Suprapubic skin (tissue), 4 donors: ENCODE measurements around the gene COL8A1. TPM values are rescaled to one million over a fixed set of nuclear protein-coding genes. Genes with fewer than 3 reads are reported as not detected.

Experiments used
- DNase-seq, 2 donors: peaks; one replicate each; pipeline ENCODE4 v3.0.0-alpha.2; 2019; ENCODE audit warnings: low spot score in 2 of 2
- H3K27ac ChIP-seq: fragments of 200-600 bp; sonication (generic); one replicate; pipeline ENCODE4 v1.5.1; 2019
- H3K27me3 ChIP-seq: fragments of 200-600 bp; sonication (generic); one replicate; pipeline ENCODE4 v1.5.1; 2019
- H3K36me3 ChIP-seq: fragments of 200-600 bp; sonication (generic); one replicate; pipeline ENCODE4 v1.5.1; 2019
- H3K4me1 ChIP-seq: fragments of 200-600 bp; sonication (generic); one replicate; pipeline ENCODE4 v1.5.1; 2019
- H3K4me3 ChIP-seq: fragments of 200-600 bp; sonication (generic); one replicate; pipeline ENCODE4 v1.5.1; 2019; ENCODE audit warnings: mild to moderate bottlenecking
- H3K9me3 ChIP-seq: fragments of 200-600 bp; sonication (generic); one replicate; pipeline ENCODE4 v1.5.1; 2019
- EP300 ChIP-seq: sonication (generic); formaldehyde crosslinking; IDR thresholded peaks from one replicate; pipeline ENCODE4 v1.6.1; 2017; ENCODE audit warnings: antibody characterized with exemption
- POLR2A ChIP-seq, 2 donors: fragments of 450-650 bp; IDR thresholded peaks; one replicate each; pipeline ENCODE4 v1.6.1; 2017; ENCODE audit warnings: antibody characterized with exemption in 2 of 2, mild to moderate bottlenecking in 2 of 2, moderate library complexity in 2 of 2
- POLR2AphosphoS5 ChIP-seq, 3 donors: sonication (generic); formaldehyde crosslinking; IDR thresholded peaks; one replicate each; pipeline ENCODE4 v1.6.1; 2017; ENCODE audit warnings: antibody characterized with exemption in 3 of 3
- WGBS: methylation state at CpG from one replicate; pipeline ENCODE4 v1.1.5; 2018; 5-methylcytosine and 5-hydroxymethylcytosine counted together
- total RNA-seq, 4 donors: library from RNA; depleted of rRNA; stranded (reverse); fragments of >200 nt; gene quantifications; one replicate each; pipeline ENCODE4 v1.1.0, GENCODE V29; 2016
- TF ChIP-seq, protein P1 (sequence below), 2 donors: fragments of 200-600 bp in 1 of 2; fragments of 450-650 bp in 1 of 2; sonication (generic) in 1 of 2; IDR thresholded peaks; one replicate each; pipeline ENCODE4 v1.5.1; 2016 to 2019; ENCODE audit warnings: antibody characterized with exemption in 2 of 2, mild to moderate bottlenecking in 1 of 2, moderate library complexity in 1 of 2

The COL8A1 gene
- total RNA-seq, 4 donors from 2014 or later: 3.2 to 14.9 (median 5.6) TPM

DNA sequence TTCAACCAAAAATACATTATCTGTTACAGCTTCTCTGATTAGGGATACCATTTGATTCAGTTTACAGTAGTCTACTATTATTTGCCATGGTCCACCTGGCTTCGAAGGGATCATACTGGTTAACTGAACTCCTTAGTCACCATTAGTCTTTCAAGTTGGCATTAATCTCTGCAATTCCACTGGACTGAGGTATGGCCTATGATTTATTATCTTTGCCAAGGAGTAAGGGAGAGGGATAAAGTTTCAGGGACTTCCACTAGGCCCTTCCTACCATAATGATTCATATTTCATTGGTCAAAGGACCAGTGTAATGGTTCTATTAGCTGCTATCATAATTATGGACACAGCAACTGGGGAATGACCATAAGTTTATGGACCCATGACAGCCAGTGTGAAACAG lies 172.0 kb downstream of the COL8A1 start:
- TF ChIP-seq POLR2A (IDR thresholded peaks at IDR 0.05) (no peak), POLR2AphosphoS5 (IDR thresholded peaks at IDR 0.05) (no peak), EP300 (no peak)
- TF ChIP-seq, protein P1, sequence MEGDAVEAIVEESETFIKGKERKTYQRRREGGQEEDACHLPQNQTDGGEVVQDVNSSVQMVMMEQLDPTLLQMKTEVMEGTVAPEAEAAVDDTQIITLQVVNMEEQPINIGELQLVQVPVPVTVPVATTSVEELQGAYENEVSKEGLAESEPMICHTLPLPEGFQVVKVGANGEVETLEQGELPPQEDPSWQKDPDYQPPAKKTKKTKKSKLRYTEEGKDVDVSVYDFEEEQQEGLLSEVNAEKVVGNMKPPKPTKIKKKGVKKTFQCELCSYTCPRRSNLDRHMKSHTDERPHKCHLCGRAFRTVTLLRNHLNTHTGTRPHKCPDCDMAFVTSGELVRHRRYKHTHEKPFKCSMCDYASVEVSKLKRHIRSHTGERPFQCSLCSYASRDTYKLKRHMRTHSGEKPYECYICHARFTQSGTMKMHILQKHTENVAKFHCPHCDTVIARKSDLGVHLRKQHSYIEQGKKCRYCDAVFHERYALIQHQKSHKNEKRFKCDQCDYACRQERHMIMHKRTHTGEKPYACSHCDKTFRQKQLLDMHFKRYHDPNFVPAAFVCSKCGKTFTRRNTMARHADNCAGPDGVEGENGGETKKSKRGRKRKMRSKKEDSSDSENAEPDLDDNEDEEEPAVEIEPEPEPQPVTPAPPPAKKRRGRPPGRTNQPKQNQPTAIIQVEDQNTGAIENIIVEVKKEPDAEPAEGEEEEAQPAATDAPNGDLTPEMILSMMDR (IDR thresholded peaks at IDR 0.05): no peak
- WGBS: 96% methylated on average over 1 of the region's 1 CpG

DNA sequence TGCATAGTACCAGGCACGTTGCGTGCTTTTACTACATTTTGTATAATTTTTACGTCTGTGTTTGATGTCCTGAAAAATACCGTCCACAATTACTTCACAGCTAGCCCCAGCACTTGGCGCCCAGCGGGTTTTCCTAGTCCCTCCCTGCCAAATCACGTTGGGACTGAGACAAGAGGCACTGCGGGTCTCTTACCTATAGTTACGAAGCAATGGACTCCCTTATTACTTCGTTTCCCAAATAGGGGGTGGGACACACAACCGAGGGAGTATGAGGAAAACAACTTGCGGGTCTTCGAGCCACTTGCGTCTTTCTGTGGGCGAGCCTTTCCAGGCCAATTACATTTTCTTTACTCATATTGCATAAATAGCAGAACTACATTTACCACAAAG lies 178.6 kb downstream of the COL8A1 start:
- peak in 1 of 2 donors; percentile 72 for DNase-seq
- Histone ChIP-seq H3K4me3 (peak overlapping the region; percentile 75), H3K4me1 (peaks cover 19% of the 10 kb centered on the region), H3K27ac (peak overlapping the region; percentile 85), H3K36me3 (no peaks in the 10 kb centered on the region), H3K27me3 (no peaks in the 10 kb centered on the region), H3K9me3 (no peaks in the 10 kb centered on the region)
- 1% methylated on average over 15 of the region's 15 CpGs for WGBS
- no peak for TF ChIP-seq EP300
- TF ChIP-seq, protein P1 (IDR thresholded peaks at IDR 0.05): no peak
- TF ChIP-seq POLR2A (IDR thresholded peaks at IDR 0.05): no peak
- TF ChIP-seq POLR2AphosphoS5 (IDR thresholded peaks at IDR 0.05): no peak

More for the DNA sequence above, 172.0 kb downstream of the COL8A1 start:
- Histone ChIP-seq H3K9me3 (no peaks in the 10 kb centered on the region), H3K4me1 (no peaks in the 10 kb centered on the region), H3K27ac (no peak overlapping the region), H3K4me3 (no peak overlapping the region), H3K27me3 (no peaks in the 10 kb centered on the region), H3K36me3 (no peaks in the 10 kb centered on the region)
- no peak for DNase-seq

DNA sequence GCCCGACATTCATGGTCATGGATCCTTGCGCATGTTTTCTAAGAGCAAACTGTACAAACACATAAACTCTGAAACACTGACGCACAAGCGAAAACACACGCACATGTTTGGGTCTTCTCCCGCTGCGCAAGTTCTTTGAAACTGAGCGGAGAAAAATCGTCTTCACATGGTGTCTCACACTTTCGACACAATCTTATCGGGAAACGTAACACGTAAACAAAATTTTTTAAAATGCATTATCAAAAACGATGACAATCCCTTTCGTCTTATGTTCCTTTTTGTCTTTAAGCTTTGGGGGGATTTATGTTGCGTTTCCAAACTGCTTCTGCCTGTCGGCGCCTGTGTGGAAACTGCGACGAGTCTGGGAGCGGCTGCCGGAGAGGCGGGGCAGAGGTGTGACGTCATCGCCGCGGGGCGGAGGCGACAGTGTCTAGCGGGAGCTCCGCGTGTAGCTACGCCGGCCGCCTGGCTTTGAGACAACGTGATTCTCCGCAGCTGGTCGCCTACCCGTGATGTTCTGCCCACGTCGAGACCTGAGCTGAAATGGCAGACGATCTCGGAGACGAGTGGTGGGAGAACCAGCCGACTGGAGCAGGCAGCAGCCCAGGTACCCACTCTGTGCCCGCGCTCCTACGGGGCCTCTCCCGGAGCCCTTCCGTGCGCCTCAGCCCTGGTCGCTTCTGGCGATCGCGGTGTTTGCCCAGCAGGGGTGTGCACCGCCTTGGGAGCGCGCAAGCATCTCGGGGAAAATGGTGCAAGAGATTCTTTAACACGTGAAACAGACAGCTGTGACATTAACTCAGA lies 179.2 kb downstream of the COL8A1 start, which contains the start of gene CMSS1:
Gene CMSS1, plus strand, starts transcription at position 426 of the 804 bp plus-strand sequence.
- H3K9me3 ChIP-seq: no peaks in the 10 kb centered on the region
- TF ChIP-seq EP300: no peak
- TF ChIP-seq, protein P1 (IDR thresholded peaks at IDR 0.05): peak in 1 of 2 donors; percentile 14
- TF ChIP-seq POLR2AphosphoS5 (IDR thresholded peaks at IDR 0.05): peak in 1 of 3 donors; percentile 31
- TF ChIP-seq POLR2A (IDR thresholded peaks at IDR 0.05): peak in 1 of 2 donors; percentile 77
- H3K27me3 ChIP-seq: no peaks in the 10 kb centered on the region
- H3K4me3 ChIP-seq: peak within 1 kb of the TSS; percentile 75
- peak; percentile 97 to 98 for DNase-seq
- H3K4me1 ChIP-seq: peaks cover 19% of the 10 kb centered on the region
- peak within 1 kb of the TSS; percentile 85 for H3K27ac ChIP-seq
- H3K36me3 ChIP-seq: no peaks in the 10 kb centered on the region
- under 1% methylated on average over 60 of the region's 60 CpGs for WGBS

DNA sequence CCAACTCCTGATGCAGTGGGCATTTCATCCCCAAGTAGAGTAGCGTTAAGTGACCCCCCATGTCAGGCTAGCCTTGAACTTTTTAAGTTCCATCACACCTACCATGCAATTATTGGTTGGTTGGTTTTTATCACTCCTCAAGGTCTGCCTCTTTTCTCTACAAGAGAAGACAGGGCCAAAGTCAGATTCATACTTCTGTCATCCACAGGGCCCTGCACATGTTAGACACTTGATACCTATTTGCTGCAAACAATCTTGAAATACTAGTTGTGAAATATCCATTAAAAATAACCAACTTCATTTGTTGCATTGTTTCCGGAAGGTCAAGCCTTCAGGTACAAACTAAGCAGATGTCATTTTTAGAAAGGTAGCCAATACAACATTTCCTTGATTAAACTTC lies 180.4 kb downstream of the COL8A1 start:
- H3K9me3 ChIP-seq: no peaks in the 10 kb centered on the region
- H3K4me3 ChIP-seq: peak overlapping the region; percentile 75
- no peak for TF ChIP-seq POLR2AphosphoS5 (IDR thresholded peaks at IDR 0.05)
- TF ChIP-seq, protein P1 (IDR thresholded peaks at IDR 0.05): no peak
- no peak for TF ChIP-seq EP300
- no peak for TF ChIP-seq POLR2A (IDR thresholded peaks at IDR 0.05)
- H3K27ac ChIP-seq: no peak overlapping the region
- no peaks in the 10 kb centered on the region for H3K36me3 ChIP-seq
- no peak for DNase-seq
- no peaks in the 10 kb centered on the region for H3K27me3 ChIP-seq
- WGBS: 95% methylated on average over 2 of the region's 2 CpGs
- H3K4me1 ChIP-seq: peaks cover 19% of the 10 kb centered on the region
